CD4-positive, alpha-beta T cell treated with Interleukin-12 subunit alpha and Interleukin-12 subunit beta, for 1 hour (primary cell): ENCODE results near the gene CCDC80.
"Not testable (repeated sequence)": the region's sequence is repeated elsewhere in the genome, so short reads cannot be mapped to it uniquely, and the experiment has no call there.

Experiments used
- DNase-seq: peaks from one replicate; pipeline ENCODE4 v3.0.0-alpha.2; 2020

CCDC80 gene

GRCh38 chr3:112640930-112641801, at the start of gene CCDC80:
TSS of gene CCDC80 (minus strand) at chr3:112641143. CDS start at chr3:112639905, 1,238 bp downstream.
- no peak for DNase-seq

GRCh38 chr3:112689989-112690388, 49.0 kb upstream of the CCDC80 start:
- DNase-seq: no peak

- no peak for DNase-seq
These were observed 48.4 kb upstream of the CCDC80 start for GRCh38 chr3:112689385-112689784.

- no peak for DNase-seq
These were observed 47.9 kb upstream of the CCDC80 start for GRCh38 chr3:112688819-112689218.

- DNase-seq: no peak
These were observed 47.3 kb upstream of the CCDC80 start for GRCh38 chr3:112688085-112688769.

GRCh38 chr3:112687616-112688015, 46.7 kb upstream of the CCDC80 start:
- DNase-seq: no peak

GRCh38 chr3:112687211-112687610, 46.3 kb upstream of the CCDC80 start:
- DNase-seq: no peak

- no peak for DNase-seq
These were observed 45.2 kb upstream of the CCDC80 start for GRCh38 chr3:112685956-112686799.

GRCh38 chr3:112685420-112685819, 44.5 kb upstream of the CCDC80 start:
- DNase-seq: no peak

- DNase-seq: no peak
These were observed 41.4 kb upstream of the CCDC80 start for GRCh38 chr3:112682361-112682760.

GRCh38 chr3:112681822-112682325, 40.9 kb upstream of the CCDC80 start:
- no peak for DNase-seq

- DNase-seq: peak; percentile 69
These were observed 35.8 kb upstream of the CCDC80 start for GRCh38 chr3:112676659-112677234.

GRCh38 chr3:112675943-112676535, 35.1 kb upstream of the CCDC80 start:
- no peak for DNase-seq

- no peak for DNase-seq
These were observed 34.4 kb upstream of the CCDC80 start for GRCh38 chr3:112675349-112675748.

GRCh38 chr3:112672716-112673541, 32.0 kb upstream of the CCDC80 start:
- DNase-seq: no peak

GRCh38 chr3:112671930-112672715, 31.2 kb upstream of the CCDC80 start:
- peak; percentile 35 for DNase-seq

GRCh38 chr3:112670824-112671223, 29.9 kb upstream of the CCDC80 start:
- no peak for DNase-seq

GRCh38 chr3:112667599-112667998, 26.7 kb upstream of the CCDC80 start:
- no peak for DNase-seq

- not testable (repeated sequence) for DNase-seq
These were observed 24.1 kb upstream of the CCDC80 start for GRCh38 chr3:112665009-112665408.

- no peak for DNase-seq
These were observed 15.1 kb upstream of the CCDC80 start for GRCh38 chr3:112656043-112656442.
